GM04504 (cell line): ENCODE measurements around the gene LAPTM5.

Source experiments
- DNase-seq: peaks from one replicate; pipeline ENCODE4 v3.0.0-alpha.2; 2012; ENCODE audit warnings: low read depth

Gene LAPTM5

DNA sequence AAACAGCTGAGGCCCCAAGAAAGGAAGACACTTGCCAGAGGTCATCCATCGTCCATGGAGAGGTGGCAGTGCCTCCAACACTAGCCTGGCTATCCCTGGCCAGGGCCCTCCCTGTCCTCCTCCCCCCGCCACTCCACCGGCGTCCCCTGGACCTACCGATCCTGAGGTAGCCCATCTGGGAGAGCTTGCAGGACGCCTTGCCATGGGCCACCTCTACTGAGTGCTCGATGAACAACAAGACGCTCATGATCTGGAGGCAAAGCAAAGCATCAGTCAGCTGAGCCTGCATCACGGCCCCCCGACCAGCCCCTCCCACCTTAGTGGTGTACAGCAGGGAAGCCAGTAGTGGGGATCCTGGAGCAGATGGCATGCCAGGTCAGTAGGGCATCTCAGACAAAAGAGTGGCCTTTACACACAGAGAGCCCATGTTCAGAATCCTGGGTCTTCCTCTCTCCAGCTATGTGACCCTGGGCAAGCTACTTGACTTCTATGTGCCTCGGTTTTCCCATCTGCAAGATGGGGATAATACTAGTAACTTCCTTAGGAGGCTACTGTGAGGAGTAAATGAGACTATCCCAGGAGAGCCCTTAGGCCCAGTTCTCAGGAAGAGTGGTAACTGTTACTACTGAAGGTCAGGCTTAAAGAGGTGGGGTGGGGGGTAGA, 15.1 kb downstream of the LAPTM5 start:
- DNase-seq: no peak

DNA sequence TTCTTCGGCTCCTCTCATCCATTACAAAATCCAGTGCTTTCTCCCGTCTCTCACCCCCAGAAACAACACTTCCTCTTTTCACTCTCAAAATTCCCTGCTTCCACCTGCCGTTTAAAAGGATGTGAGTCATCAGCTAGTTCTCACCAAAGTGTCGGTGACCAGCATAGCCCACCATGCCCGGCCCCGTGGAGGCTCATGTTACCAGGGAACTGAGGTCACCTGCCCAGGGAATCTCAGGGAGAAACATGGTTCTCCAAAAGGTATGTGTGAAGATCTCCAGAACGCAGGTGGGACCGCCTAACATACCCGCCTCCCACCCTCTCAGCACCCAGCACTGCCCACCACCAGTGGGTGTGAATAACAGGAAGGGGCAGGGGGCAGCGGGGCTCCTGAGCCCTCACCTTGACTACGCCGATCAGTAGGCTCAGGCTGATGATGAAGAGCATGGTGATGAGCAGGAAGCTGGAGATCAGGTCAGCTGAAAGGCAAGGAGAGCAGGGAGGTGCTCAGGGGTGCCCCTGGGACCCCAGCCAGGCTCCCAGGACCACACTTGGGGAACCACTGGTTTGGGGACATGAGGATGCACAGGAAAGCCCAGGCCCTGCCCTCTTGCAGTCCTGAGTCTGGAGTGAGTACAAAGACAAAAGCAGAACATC, 16.2 kb downstream of the LAPTM5 start:
- DNase-seq: no peak

DNA sequence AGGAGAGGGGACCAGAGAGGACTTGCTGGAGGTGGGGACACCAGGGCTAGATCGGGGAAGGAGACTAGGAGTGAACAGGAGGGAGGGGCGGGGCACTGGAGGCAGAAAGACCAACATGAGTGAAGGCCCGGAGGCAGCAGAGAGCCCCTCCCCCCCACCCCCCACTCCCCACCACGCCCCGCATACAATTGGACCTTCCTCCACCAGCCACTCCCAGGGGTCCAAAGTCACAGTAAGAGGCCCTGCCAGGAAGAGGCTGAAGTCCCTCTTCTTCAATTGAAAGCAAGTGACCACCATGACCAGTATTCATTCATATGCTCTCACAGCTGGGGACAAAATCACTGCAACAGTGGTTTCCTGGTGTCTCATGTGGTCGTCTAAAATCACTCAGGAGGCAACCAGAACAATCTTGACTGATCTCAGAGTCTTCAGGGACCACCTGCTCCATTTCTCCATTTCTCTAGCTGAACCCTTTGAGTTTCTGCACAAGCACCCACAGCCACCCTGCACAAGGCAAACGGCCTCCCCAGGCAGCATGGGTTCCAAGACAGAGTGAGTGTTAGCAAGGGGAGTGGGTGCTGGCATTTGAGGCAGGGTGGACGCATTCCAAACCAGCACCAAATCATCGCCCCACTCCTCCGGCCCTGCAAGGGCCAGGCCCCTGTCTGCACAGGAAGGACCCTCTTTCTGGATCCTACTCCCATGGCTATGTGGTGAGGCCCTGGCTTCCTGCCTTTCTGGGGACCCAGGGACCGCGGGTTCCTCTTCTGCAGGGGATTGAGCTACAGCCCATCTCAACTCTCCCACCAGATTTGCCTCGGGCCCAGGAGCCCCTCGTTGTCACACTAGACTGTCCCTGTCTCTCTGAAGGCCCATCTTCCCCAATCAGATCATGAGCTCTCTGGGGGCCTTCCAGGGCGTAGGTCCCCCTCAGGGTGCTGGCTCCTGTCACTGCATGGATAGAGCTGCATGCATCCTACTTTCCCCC, 17.0 kb downstream of the LAPTM5 start:
- no peak for DNase-seq

DNA sequence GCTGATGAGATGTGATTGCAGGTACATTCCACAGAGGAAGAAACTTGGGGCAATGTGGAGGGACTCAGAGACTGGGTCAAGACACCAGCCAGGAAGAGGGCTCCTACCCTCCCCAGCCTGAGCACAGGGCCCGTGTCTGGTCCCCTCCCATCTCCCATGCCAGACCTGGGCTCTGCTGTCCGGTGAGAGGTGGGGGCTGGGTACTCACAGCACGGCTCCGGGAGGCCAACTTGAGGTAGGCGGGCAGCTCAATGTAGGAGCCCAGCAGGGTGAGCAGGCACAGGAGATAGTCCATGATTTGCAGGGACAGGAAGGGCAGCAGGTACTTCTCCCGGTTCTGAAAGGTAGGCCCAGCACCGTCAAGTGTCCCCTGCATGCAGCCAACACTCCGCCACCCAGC, 18.0 kb downstream of the LAPTM5 start:
- no peak for DNase-seq

DNA sequence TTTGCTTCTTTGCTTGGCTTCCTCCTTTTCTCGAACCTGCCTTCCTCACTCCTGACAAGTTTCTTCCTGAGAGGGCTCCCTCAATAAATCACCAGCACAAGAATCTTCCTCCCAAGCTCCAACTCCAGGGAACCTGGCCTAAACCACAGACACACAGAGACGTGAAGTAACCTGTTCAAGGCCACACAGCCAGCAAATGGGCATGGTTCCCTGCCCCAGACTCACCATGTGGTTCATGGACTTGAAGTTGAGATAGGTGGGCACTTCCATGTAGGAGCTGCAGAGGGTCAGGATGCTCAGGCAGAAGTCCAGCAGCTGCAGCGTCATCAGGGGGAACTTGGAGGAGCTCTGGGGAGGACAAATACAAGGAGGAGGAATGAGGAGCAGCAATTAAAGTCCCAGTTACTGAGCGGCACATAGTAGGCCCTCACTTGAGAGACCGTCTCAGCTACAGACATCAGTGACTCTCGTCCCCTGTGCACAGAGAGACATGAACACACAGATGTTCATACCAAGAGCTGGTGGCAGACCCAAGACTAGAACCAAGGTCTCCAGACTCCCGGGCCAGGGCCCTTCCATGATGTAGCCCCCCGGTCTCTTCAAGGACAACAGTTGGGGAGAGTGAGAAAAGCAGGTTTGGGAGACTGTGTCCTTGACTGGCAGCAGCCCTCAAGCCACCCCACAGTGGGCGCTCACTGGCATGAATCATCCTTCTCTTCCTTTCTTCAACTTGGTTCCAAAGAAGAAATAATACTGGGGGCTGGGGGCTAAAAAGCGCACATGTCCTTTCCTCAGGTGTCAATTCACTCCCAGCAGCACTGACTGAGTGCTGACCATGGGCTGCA, 18.6 kb downstream of the LAPTM5 start:
- DNase-seq: no peak

DNA sequence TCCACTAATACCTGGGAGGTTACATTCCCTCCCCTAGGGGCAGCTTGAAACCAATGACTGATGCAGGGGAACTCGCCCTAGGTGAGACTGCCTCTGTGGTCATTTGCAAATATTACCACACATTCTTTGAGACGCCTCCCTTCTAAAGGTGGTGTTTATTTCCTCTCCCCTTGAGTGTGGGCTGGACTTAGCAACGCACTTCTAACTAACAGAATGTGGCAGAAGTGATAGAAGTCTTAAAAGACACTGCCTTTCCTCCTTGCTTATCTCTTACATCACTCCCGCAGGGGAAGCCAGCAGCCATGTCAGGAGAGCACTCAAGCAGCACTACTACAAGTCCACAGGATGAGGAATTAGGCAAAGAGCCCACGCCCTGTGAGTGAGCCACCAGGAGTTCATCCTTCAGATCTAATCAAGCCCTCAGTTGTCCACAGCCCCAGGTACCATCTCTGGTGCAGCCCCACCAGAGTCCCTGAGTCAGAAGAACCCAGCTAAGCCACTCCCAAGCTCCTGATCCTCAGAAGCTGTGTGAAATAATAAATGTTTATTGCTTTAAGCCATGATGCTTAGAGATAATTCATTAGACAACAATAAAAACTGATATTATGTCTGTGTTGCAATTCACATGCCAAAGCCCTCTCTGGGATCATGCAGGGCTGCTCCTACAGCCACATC, 19.4 kb downstream of the LAPTM5 start:
- no peak for DNase-seq

DNA sequence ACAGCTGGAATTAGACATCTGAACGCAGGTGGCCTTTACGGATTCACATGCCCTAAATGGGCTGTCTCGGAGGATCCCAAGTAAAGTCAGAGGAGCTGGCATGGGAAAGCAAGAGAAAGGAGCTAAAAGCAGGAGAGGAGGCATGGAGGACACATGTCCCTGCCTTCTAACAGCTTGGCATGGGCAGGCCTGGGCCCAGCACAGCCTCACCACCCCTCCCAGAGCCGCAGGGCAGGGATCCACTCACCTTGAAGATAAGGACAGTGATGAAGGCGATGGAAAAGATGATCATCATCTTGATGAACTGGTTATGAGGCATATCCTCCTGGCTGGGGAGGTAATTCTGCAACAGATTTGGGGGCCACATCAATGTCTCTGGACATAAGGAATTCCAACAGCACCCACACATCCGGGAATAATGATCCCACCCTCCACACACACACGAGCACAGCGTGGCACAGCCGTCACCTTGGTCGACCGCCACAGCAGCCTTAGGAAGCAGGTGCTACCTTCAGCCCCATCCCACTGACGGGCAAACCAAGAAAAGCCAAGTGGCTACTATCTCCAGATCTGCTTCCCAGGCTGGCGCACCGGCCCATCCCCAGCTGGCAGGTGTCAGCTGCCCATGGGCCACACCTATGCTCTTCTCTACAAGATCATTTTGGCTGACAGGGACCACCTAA, 20.1 kb downstream of the LAPTM5 start:
- DNase-seq: no peak

DNA sequence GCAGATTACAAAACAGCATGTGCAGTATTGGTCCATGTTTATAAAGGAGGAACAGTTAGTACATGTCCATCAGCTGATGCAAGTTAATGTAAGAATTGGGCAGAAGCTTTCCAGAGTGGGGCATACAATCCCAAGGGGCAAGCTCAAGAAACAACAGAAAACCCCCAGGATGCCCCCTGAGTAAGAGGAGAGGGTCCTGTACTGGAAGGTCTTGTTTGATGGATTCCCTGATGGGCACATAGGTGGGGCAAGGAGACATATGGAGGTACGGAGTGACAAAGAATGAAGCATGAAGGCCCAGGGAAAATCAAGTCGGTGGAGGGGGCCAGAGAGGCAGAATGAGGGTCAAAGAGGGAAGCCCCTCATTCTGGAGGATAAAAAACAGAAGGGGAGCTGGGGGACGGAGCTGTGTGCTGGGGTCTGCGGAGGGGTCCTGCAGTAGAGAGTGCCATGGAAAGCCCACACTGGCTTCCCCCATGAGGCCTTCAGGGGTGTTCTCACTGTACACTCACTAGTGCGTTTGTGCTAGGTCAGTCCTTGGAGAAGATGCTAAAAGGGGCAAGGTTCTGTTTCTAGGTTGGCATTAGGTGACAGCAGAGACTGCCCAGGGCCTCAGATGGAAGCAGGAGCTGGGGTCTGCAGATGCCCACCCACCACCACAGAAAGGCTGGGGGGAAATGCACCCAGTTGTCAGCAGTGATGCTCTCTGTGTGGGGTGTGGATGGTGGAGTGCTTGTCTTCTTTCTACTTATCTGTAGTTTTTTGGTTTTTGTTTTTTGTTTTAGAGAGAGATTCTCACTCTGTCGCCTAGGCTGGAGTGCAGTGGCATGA, 21.7 kb downstream of the LAPTM5 start:
- no peak for DNase-seq

DNA sequence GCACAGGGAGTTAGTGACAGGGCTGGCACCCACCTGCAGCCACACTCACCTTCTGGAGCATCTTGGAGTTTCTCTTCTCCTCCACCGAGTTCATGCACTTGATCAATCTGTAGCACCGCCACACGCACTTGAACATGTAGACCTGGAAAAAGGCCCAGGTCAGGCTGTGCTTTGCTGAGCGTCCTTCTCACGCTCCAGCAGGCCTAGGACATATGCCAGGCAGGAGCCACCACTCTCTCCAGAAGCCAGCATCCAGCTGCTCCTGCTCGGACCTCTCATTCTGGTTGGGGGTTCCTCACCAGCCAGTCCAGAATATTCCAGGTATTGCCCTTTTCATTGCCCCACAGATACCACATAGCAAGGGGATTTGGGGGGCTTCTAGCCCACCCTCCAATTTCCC, 22.4 kb downstream of the LAPTM5 start:
- no peak for DNase-seq

DNA sequence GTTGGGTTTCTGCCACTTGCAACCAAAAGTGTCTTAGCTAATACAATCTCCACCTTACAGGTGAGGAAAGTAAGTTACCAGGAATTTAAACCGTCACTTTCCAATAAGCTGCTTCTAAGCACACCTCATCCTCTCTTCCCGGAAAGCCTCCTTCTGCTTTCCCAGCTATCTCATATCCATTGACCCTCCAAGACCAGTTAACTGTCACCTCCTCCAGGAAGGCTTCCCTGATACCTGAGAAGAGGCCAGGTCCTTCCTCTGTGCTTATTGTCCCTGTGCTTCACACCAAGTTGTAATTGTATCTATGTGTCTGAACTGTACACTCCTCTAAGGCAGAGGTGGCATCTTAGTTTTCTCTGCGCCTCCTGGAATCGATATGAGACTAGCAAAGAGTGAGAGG, 23.0 kb downstream of the LAPTM5 start:
- DNase-seq: no peak

DNA sequence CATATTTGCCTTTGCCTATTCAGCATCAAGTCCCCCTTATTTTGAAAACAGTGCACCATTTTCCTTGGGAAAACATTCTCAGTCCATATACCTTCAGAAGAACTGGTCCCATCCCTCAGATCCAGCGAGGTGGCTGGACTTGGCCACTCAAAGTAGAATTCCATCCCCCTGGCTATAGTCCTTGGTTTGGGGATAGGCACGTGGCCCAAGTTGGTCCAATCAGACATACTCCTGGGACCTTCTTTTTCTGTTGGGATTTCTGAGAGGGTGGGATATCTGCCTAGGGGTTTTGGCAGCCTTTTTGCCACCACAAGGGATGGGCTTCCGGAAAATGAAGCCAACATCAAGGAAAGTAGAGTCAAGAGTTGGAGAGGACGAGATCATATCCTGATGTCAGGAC, 23.5 kb downstream of the LAPTM5 start:
- no peak for DNase-seq

DNA sequence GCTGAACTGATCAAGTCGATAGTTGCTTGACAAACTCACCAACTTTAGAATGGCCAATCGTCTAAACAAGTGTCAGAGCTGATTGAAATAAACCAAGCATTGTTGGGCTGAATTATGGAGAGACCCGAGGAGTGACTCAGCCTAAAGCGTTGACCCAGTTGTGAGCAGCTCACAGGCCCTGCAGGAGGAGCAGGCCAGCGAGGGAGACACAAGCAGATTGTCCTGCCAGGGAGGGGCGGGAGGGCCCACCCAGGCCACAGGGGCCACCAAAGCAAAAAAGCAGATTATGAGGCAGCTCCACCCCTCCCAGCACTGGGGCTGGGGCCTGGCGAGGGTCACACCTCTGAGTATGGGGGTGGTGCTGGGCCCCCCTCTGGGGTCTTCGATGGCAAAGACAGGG, 24.1 kb downstream of the LAPTM5 start:
- DNase-seq: no peak

DNA sequence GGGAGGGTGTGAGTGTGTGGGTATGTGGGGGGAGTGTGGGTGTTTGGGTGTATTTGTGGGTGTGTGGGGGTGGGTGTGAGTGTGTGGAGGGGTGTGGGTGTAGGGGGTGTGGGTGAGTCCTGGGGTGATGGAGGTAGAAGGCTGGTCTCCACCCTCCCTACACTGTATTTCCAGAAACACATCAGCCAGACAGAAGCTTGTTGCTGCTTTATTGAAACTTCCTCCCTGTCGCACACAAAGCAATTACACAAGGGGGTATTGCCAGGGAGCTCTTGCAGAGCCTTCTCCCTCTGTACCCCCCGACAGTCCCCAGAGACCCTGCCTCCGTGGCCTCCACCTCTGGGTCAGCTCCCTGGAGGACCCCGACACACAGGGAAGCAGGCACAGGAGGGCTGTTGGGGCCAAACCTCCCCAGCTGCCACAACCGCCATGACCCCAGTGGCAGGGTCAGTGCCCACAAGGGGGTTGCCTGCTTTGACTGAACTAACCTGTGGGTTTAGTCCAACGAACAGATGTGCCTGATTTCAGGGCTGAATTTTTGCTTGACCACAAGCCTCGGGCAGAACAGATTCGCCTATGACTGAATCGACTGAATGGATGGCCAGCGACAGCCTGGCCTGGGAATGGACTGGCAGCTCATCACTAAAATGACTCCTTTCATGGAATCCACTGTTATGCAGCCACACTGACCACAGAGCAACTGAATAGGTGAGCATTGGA, 25.1 kb downstream of the LAPTM5 start:
- DNase-seq: no peak

DNA sequence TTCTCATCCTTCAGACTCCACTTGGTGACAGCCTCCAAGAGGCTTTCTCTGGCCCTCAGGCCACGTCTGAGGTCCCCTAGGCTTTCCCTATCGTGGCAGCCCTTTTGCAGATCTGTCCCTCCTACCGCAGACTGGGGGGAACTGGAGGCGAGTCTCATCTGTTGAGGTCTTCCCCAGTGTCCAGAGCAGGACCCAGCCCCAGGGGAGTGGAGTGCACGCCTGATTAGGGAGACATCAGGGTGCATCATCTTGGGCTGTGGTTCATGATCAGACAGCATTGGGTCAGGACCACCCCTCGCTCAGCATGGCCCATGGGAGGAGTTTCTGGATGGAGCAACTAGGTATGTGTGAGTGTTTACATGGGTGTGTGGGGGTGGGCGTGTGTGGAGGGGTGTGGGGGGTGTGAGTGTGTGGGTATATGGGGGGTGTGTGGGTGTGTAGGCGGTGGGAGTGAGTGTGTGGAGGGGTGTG, 25.7 kb downstream of the LAPTM5 start:
- no peak for DNase-seq

DNA sequence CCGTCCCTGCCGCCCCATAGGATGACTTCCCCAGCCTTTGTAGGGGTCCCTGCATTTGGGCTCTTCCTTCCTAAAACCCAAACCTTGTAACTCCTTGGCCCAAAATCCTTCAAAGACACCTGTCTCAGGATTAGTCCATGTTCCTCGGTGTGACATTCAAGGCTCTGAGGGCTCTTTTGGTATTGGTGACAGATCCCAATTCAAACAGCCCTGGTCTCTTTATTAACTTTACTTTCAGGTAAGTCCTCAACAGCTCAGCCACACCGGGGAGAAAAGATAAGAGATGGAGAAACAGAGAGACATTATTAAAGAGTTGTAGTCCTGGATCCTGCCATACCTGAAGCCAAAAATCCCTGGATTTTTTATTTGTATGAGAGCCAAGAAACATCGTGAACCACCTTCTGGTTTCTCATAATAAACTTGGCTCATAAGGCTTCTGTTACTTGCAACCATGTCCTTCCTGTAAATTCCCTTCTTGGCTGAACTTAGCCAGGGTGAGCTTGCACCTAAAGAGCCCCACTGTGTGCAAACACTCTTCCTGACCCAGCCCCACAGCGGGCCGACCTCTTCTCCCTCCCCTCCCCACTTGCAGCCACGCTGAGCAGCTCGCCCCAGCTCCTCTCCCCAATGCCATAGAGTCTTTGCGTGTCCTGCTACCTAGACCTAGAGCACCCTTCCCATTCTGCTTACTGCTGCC, 26.3 kb downstream of the LAPTM5 start:
- no peak for DNase-seq

DNA sequence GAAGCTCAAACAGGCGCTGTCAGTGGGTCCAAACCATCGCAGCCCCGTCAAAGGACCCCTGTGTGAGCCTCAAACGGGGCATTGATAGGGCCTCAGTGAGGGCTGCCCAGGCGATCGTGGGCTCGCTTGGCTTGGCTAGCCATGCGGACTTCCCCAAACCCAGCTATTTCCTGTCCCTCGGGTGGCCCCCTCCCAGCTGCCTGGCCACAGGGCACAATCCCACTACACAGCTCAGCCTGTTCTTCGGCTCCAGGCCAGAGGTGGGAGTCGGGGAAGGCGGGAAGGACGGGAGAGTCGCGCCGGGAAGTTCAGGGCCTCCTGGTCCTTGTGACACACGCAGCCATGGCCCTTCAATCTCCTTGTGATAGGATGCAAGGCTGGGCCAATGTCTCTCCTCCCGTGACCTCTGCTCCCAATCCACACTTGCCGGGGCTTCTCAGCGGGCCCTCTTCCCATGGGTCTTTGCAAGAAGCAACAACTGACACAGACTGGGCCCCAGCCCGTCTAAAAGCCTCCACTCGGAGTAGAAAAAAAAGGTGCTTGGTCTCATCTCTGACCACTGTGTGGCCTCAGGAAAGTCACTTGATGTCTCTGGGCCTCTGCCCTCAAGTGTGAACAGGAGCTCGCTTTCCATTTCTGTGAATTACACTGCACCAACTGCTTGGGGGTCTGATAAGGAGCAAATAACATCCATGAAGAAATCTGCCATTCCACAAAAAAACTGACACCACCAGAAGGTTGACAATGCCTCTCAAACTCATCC, 27.0 kb downstream of the LAPTM5 start:
- DNase-seq: no peak

DNA sequence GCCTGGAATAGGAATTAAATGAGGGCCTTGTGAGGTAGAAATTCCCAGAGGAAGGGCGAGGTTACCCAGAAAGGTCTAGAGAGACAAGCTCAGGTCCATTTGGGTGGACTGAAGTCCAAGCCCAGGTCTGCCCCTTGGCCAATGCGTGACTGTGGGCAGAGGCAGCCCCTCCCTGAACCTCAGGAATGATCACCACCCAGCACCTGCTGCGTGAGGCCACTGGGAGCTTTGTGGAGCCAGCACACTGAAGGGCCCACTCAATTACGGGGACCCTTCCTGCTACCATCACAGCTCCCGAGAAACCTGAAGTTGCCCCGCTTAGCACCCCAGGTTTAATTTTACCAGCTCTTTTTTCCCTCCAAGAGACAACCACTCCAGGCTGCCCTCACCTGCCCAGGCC, 27.7 kb downstream of the LAPTM5 start:
- no peak for DNase-seq
